Gastroesophageal sphincter (tissue), 3 donors: Measurements from ENCODE around the gene SLC25A15.

Experiments
- EP300 ChIP-seq: sonication (generic); formaldehyde crosslinking; IDR thresholded peaks from one replicate; pipeline ENCODE4 v1.6.1; 2017; ENCODE audit warnings: antibody characterized with exemption, mild to moderate bottlenecking
- POLR2A ChIP-seq, 2 donors: fragments of 450-650 bp; IDR thresholded peaks; one replicate each; pipeline ENCODE4 v1.6.1; 2017; ENCODE audit warnings: antibody characterized with exemption in 2 of 2, mild to moderate bottlenecking in 2 of 2, moderate library complexity in 1 of 2
- TF ChIP-seq, protein P1 (sequence below), 4 experiments: fragments of 200-600 bp in 2 of 4; fragments of 450-650 bp in 2 of 4; sonication (generic) in 1 of 4; IDR thresholded peaks; one replicate each; pipeline ENCODE4 v1.5.1; 2017 to 2019; ENCODE audit warnings: antibody characterized with exemption in 4 of 4, mild to moderate bottlenecking in 2 of 4, moderate library complexity in 2 of 4

DNA sequence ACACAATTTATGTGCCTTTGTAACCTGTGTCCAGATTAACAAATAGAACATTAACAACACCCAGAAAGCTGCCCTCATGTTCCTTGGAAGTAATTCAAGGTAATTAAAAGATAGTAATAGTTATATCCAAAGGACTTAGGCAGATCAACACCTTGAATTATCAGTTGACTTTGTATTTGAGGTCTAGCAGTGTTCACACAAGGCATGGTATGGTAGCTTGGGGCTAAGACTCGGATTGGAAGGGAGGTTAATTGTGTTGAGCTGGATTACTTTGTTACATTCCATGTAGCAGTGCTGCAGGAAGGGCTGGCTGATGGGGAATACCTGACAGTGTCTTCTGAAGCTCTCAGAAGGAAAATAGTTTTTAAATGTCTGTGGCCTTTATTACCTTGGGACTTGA is 16.8 kb downstream of the SLC25A15 start:
- TF ChIP-seq POLR2A (IDR thresholded peaks at IDR 0.05) (no peak), EP300 (no peak)
- TF ChIP-seq, protein P1, sequence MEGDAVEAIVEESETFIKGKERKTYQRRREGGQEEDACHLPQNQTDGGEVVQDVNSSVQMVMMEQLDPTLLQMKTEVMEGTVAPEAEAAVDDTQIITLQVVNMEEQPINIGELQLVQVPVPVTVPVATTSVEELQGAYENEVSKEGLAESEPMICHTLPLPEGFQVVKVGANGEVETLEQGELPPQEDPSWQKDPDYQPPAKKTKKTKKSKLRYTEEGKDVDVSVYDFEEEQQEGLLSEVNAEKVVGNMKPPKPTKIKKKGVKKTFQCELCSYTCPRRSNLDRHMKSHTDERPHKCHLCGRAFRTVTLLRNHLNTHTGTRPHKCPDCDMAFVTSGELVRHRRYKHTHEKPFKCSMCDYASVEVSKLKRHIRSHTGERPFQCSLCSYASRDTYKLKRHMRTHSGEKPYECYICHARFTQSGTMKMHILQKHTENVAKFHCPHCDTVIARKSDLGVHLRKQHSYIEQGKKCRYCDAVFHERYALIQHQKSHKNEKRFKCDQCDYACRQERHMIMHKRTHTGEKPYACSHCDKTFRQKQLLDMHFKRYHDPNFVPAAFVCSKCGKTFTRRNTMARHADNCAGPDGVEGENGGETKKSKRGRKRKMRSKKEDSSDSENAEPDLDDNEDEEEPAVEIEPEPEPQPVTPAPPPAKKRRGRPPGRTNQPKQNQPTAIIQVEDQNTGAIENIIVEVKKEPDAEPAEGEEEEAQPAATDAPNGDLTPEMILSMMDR (IDR thresholded peaks at IDR 0.05): no peak
